Measurements from ENCODE around the gene ERAP2.

Gene ERAP2

DNA sequence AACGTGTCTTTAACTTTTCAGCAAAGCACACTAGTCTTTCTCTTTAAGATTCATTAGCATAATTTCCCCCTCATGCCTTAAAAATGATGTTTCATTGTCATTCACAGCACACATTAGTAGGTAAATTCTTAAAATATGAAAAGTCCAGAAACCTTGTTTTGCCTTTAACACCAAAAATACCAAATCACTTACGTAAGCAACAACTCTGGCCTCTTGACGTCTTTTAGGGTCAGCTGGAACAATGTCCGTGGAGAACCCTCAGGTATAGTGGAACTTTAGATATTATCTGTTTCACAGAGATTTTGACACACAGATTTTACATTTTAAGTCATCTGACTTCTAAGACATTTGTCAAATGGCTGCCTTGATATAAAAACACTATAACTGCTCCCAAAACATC, 90.5 kb downstream of the ERAP2 start:
- no peak for DNase-seq (ENCODE audit: low read depth)

DNA sequence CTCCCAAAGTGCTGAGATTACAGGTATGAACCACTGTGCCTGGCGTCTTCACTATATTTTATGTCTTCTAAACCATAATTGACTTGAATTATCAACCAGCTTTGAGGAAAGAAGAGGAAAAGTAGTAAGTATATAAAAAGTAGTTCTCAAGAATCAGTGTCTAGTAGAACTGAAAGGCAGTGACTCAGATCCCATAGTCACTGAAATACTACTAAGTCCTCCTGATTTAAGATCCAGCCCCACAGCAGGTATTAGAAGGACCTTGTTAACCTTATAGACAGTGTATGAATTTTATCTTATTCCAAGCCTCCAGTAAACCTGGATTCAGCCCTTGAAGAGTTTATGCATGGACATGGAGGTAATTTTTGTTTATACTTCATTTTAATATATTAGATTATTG, 91.1 kb downstream of the ERAP2 start:
- no peak for DNase-seq (ENCODE audit: low read depth)

DNA sequence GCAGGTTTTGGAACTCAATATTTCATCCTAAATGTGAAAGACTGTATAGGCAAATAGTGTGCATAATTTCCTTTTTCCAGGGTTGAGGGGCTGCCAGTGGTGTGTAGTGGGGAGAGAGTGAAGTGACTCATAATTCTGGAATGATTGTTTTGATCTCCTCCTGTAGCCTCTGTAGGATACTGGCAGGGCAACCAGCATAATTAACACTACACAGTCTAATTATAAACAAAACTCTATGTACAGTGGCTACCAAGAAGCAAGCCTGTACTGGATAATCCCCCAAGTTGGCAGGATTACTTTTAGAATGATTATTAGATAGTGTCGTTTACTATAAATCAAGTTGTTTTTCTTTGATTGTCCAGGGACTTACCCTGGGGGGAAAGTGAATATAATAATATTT, 91.8 kb downstream of the ERAP2 start:
- DNase-seq (ENCODE audit: low read depth) = peak; percentile 5

DNA sequence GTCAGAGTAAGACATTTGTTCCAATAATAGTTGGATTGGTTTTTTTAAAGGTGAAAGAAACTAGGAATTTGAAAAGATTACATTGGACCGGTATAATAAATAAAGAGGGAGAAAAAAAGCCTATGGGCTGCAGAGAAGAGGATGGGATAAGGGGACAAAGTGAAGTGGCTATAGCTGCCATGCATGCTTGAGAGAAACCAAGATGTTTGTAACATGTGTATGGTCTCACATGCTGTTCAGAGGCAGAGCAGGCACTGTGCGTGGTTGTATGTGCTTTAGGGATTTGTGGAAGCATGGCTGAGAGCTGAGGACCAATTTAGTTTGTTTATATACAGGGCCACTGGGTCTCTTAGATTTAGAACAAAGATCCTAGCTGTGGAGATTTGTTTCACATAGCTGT, 92.3 kb downstream of the ERAP2 start:
- no peak for DNase-seq (ENCODE audit: low read depth)
